Adipose tissue (tissue), 3 donors: Measurements from ENCODE around the gene MED9. TPM values are rescaled to one million over a fixed set of nuclear protein-coding genes. Genes with fewer than 3 reads are reported as not detected.

Experiments used
- H3K27ac ChIP-seq: one replicate; pipeline ENCODE4 v1.5.1; 2013; ENCODE audit warnings: low read depth, low read length
- WGBS, 3 donors: extraction: QIAGEN DNeasy Blood & Tissue Kit; methylation state at CpG; one replicate each; pipeline ENCODE4 v1.1.7; 2013; 5-methylcytosine and 5-hydroxymethylcytosine counted together
- polyA plus RNA-seq, 3 donors: library from polyadenylated mRNA; stranded (reverse); fragments of 200-250 nt; gene quantifications; one replicate each; pipeline ENCODE4 v1.2.3, GENCODE V29; 2013
- donor health status: healthy with polysubstance abuse.
- donor health status: Bipolar disorder and iron deficiency.
- donor health status: healthy.

MED9 gene
- polyA plus RNA-seq, 3 donors = 7.4 to 13.8 (median 9.4) TPM

DNA sequence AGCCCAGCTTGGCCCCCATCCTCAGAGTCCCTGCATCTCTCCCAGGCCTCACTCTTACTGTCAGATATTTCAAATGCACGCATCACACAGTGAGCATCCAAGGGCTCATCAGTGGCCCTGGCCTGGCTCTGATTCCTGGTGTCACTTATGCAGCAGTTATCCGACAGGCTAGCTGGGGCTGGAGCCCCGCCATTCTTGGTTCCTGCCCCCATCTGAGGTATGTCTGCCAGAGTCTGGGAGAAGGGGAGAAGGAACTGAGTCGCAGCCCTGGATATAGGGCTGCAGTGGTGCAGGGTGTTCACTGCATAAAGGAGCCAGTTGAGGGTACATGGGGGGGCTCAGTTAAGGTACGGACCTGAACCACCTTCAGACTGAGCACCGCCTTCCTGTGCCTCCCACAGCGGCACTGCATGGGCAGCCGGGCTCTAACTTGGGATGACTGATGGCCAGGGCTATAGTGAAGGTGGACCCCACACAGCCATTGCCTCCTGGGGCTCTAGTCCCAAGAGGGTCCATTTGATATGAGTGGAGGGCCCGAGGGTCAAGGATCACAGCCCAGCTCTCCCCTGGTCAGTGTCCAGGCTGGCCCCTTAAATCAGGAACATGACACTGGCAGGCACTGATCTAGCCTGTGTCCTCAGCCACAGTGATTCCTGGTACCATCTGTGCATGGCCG lies 21.2 kb downstream of the MED9 start:
- WGBS, 3 donors = 95 to 97% (median 96%) methylated on average over 10 of the region's 10 CpGs
- no peak overlapping the region for H3K27ac ChIP-seq

DNA sequence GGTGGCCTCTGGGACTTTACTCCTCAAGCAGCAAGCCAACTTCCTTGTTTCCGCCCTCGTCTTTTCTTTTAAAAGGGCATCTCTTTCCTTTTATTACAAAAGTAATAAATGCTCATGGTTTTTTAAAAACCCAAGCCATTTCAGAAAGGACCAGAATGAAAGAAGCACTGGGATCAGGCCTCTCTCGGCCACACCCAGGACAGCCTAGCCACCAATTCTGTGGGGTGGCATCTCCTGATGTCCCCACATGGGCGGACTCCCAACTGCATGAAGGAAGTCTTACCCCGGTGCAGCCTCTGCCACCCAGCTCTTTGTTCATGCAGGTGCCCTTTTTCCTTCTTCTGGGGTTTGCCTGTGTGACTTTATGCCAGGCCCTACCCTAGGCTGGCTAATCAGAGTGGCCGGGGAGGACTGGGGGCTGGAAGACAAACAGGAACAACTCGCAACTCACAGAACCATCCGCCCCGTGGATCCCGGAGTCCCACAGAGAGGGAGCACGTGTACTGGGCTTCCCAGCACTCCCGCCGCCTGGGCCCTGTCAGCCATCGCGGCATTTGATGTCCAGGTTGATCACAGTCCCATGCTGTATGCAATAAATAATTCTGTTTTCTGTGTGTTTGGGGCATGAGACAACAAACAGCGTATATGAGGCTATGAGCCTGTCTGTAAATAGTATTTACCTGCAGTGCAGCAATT lies 22.0 kb downstream of the MED9 start:
- 86 to 94% (median 88%) methylated on average over 16 of the region's 16 CpGs for WGBS, 3 donors
- no peak overlapping the region for H3K27ac ChIP-seq

DNA sequence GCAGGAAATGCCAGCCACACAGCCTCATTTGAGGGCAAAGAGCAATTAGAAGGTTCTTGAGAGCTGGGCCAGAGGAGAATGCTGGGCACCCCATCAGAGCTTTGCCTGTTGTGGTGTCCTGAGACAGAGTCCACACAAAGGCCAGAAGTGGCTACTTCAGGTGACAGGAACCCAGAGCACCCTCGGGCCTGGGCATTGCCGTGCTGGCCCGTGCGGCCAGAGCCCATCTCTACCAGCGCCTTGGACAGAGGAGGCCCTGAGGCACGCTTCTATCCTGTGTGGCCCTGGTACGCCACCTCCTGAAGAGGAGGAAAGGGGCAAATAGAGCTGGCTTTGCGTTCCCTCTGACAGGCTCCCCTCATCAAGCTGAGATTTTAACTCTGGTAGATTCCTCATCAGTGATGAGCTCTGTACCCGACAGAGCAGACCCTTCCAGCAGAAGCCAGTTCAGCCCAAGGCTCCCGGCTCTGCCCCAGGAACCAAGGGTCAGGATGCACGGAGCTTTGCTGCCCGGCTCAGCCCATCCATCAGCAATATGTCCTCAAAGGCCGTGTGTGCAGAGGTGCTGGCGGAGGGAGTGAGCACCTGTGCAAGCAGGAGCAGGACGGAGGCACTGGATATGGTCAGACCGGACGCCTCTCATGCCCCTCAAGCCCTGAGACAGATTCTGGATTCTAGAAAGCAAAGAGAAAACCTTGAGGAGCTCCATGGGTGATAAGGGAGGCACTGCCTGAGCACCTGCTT lies 22.8 kb downstream of the MED9 start:
- WGBS, 3 donors = 84 to 89% (median 89%) methylated on average over 16 to 17 of the region's 17 CpGs
- no peak overlapping the region for H3K27ac ChIP-seq

DNA sequence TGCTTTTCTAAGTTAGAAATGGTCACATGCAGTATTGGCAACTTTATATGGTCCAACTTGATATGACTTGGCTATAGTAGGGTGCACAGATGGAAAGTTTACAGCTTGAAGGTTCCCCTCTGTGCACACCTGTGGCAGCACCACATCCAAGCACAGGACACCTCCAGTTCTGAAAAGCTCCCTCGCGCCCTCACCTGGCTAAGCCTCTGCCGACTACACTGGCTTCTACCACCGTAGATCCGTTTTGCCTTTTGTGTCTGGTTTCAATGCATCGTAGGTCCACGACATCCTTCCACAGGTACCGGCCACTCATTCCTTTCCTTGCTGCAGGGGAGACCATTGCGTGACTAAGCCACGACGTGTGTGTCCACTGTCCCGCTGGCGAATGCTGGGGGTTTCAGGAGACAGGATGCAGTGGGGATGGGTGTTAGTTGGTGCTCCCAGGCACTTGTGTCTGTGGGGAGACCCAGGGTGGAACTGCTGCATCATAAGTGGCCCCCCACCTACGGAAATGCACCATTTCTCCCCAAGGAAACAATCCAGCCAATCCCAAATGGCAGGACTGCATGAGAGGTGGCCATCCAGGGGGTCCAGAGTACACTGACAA lies 24.3 kb downstream of the MED9 start:
- no peak overlapping the region for H3K27ac ChIP-seq
- 71 to 78% (median 74%) methylated on average over 14 of the region's 14 CpGs for WGBS, 3 donors

DNA sequence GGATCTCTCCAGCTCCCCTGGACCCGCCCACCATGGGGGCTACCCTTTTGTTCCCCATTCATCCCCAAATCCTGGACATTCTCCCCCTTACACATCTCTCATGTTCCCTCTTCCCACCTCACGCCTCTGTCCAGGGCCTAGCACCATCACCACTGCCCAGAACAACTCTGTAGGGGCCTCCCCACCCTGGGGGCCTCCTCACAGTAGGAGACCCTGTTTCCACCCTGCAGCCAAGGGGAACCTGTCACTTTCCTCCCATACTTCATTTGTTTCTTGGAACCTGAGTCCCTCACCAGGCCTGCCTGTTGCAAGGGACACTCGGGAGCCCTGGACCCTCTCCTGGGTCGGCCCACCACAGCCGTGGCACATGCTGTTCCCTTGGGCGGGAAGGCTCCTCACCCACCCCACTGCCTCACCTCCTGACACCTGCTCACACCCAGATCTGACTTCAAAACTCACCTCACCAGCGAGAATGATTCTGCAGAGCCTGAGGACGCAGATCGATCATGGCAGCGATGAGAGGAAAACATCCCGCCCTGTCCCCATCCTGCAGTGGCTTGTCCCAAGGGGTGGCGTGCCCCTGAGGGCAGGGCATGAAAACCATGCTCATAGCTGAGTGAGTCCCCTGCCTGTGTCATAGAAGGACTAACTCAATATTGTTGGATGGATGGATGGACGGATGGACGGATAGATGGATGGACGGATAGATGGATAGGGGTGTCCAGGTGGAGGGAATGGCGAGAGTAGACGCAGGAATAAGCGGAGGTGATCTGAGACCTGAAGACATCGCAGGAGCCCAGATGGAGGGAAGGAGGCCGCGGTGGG lies 26.2 kb downstream of the MED9 start:
- no peak overlapping the region for H3K27ac ChIP-seq
- WGBS, 3 donors = 91 to 93% (median 92%) methylated on average over 21 of the region's 21 CpGs

DNA sequence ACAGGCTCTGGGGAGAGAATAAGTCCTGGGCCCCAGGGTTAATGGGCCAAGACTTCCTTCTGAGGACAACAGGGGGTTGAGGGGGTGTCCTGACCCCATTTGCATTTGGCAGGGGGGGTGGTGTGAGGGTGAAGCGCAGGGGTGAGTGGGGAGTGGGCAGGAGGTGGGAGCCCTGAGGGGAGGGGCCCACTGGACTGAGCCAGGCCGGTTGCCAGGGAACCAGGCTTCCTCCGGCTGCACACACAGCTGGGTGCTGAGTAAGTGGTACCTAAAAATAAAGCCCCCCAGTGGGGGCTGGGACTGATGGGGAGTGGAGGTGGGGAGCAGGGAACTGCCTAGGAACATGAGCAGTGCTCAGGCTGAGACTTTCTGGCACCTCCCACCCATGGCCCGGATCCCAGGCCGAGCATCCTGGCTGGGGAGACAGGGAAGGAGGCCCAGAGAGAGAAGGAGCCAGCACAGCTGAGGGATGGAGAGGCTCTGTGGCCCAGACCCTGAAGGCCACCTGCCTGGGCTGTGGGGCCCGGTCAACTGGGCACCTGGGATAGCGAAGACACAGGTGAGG lies 26.8 kb downstream of the MED9 start:
- no peak overlapping the region for H3K27ac ChIP-seq
- WGBS, 3 donors = 42 to 81% (median 62%) methylated on average over 7 of the region's 7 CpGs

DNA sequence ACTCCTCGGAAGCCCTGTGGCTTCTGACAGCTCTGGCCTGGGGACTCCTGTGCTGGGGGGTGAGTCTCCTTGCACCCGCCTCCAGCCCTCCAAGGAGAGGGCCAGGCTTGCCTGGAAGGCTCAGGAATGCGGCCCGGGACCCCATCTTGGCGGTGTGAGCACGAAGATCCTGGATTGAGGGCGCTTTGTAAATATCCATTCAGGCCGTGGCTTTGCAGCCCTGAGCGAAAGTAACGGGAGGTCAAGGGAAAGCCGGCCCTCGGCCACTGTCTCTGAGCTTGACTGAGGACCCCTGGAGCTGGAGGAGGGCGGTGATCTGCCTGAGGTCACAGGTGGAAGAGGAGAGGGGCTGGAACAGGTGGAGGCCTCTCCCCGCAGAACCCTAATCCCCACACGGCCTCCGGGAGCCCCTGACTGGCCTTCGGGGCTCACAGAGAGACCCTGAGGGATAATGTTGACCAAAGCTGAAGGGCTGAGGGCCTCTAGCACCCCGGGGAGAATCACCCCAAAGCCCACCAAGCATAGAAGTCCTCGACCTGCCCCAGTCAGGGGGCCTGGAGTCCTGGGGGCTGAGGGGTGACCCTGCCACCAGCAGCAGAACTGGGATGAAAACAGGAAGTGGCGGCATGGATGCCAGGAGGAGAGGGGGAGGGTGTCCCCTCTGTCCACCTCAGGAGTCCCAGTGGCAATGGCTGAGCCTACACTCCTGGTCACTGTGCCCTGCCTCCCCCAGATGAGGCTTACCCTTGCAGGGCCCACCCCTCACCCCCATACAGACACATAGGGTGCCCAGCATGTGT lies 27.7 kb downstream of the MED9 start:
- H3K27ac ChIP-seq = no peak overlapping the region
- WGBS, 3 donors = 80 to 88% (median 84%) methylated on average over 18 to 20 of the region's 20 CpGs

DNA sequence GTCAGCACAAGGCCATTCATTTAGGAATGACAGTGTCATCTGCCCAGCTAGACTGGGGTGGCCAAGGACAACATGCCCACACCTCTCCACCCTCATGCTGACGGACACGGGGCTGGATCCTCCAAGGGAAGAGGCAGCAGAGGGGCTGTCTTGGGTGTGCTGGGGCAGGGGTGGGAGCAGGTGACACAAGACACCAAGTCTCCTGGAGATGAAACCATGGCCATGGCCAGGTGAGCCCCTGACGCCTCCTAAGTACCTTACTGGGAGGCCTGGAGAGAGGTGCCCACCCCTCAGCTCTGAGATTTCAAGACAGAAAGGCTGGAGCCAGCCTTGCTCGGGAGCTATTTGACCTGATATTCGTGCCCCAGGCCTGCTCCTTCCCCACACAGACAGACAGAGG lies 28.4 kb downstream of the MED9 start:
- H3K27ac ChIP-seq = no peak overlapping the region
- WGBS, 3 donors = 94 to 99% (median 94%) methylated on average over 5 of the region's 5 CpGs

DNA sequence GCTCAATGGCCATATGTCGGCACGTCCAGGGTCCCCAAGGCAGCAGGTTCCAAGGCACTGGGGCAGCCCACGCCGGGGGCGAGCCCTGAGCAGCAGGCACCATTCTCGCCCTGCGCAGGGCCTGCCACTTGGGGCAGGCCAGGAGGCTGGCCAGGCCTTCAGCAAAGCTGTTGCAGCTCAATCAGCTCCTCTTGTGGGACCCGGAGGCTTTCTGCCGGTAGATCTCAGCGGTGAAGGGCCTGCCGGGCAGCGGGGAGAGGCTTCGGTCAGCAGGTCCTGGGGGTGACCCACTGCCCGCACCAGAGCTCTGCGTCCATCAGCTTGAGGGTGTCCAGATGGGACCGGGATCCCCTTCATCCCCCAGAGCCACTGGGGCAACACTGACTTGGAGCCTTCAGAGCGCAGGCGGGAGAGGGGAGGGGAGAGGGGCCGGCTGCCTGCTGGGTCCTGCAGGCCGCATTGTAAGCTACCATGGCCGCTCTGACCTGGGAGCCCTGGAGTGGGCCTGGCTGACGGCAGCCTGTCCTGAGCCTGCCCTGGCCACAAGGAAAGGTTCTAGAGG lies 28.9 kb downstream of the MED9 start:
- H3K27ac ChIP-seq = no peak overlapping the region
- 91 to 94% (median 92%) methylated on average over 22 of the region's 22 CpGs for WGBS, 3 donors

DNA sequence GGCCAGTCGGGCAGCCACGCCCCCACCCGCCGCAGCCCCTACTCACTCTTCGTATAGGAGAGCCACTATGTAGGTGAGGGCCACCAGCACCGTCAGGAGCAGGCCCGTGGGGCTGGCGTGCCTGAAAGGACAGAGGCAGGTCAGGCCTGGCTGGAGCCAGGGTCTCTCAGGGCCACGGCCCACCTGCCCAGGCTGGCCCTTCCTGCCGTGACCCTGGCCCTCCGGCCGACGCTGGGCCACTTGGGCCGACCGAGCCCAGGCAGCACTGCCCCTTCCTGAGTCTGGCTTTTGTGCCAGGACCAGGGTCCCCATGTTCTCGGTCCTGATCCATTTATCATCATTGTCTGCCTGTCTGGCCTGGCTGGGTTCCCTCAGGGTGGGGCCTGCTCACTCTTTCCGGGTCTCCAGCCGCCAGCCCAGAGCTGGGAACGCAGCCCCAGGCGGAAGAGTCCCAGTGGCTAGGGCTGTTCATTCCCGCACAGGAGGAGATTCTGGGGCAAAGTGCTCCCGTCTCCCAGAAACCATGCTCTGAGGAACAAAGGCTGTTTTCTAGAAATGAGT lies 29.5 kb downstream of the MED9 start:
- WGBS, 3 donors = 78 to 84% (median 79%) methylated on average over 22 of the region's 22 CpGs
- H3K27ac ChIP-seq = no peak overlapping the region

DNA sequence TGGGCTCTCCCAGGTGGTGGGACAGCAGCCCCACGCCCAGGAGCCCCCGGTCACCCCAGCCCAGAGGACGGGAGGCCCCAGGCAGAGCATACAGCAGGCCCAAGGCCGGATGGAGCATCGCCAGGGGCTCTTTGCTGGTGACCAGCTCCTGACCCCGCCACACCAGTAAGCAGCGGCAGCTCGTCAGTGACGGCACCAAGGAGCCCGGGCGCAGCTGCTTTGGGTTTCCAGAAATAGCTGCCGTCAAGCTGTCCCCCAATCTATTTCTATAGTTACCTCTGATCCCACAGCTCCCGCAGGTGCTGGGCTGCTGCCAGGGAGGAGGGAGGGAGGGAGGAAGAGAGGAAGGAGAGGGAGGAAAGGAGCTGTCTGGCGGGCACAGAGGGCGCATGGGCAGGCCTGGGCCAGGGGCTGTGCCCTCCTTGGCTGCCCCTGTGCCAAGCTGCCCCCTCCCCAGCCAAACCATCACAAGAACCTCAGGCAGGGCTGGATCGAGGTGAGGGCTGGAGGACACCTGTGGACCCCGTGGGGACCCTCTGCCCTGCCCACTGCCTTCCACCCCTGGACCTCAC lies 30.2 kb downstream of the MED9 start:
- 61 to 70% (median 70%) methylated on average over 15 to 17 of the region's 17 CpGs for WGBS, 3 donors
- H3K27ac ChIP-seq = no peak overlapping the region

DNA sequence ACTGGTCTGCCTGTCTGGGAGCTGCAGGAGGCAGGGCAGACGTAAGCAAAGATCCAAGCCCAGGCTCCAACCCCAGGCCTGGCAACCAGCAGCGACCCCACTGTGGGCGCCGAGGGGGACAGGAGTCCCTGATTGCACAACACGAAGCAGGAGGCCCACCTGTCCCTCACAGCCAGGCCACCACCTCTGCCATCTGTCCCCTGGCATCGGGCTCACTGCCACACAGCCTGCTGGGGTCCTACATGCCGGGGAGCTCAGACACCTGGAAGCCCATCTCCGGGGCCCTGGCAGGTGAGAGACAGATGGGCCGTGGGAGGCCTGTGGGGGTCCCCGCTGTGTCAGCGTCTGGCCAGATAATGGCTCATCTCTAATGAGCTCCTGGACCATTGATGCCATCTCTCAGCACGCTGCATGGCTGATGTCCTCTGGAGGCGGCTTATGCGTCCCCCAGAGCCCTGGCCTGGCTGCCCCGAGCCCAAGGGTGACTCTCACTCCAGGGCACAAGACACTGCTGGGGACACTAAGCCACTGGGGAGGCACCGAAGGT lies 30.7 kb downstream of the MED9 start:
- WGBS, 3 donors = 86 to 91% (median 90%) methylated on average over 16 of the region's 16 CpGs
- no peak overlapping the region for H3K27ac ChIP-seq

DNA sequence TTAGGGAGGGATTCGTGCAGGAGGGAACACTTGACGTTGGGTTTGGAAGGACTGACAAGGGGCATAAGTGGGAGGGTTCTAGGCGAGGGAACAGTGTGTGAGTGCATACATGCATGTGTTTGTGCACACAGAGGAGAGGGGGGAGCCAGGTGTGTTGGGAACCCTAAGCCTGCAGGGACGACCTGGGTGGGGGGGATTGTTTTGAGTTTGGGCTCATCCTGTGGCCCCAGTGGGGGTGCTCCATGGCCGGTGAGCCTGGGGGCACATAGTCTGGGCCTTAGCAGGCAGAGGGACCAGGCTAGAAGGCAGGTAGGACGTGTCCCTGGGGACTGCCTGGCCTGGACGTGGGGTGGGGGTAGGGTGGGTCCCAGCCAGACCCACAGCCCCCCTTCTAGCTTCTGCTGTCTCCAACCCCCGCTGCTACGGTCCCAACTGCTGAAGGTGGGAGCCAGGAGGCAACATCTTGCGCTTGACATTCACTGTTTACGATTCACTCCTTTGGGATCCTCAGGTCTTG lies 31.3 kb downstream of the MED9 start:
- WGBS, 3 donors = 93 to 94% (median 93%) methylated on average over 11 of the region's 11 CpGs
- H3K27ac ChIP-seq = no peak overlapping the region

DNA sequence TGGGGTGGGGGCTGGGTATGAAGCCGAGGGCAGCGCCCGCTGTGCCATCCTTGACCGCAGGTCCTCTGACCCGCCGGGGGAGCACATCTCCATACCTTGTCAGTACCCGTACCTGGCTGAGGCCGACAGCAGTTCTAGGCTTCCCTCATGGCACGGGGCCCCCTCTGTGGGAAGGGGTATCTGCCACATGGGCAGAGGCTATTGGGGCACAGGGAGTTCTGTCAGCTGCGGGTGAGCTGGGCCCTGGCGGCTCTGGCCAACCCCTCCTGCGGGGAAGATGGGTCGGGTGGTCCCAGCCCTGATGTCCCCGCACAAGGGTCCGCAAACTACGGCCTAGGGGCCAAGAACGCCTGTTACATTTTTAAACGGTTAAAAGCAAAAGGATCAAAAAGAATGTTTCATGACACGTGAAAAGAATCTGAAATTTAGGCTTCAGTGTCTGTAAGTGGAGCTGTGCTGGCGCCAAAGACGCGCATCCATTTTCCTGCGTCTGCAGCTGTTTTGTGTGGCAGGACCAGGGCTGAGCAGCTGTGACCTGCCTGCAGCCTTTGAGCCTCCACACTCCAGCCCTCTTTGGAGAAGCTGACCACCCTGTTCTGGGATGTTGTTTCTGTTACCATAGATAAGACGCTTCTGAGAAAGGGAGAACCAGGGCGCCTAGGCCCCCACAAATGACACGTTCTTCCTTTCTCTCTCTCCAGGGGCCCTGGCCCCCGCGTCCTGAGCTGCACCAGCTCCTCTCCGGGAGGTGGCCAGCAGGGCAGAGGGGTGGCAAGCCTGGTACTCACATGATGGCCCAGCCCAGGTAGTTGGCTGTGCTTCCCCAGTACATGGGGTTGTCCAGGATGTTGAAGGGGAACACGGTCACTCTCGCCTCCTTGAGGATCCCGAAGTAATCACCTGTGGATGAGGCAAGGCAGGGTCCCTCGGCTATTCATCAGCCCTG lies 32.1 kb downstream of the MED9 start:
- WGBS, 3 donors = 91 to 95% (median 94%) methylated on average over 32 to 33 of the region's 33 CpGs
- H3K27ac ChIP-seq = no peak overlapping the region
